HG02970 (cell line): ENCODE data around the gene KIAA0930.

Experiments
- ATAC-seq: cut with Tn5 transposase; IDR thresholded peaks from one replicate; pipeline ENCODE4 v1.9.1; 2021; ENCODE audit warnings: mild to moderate bottlenecking, moderate library complexity, moderate number of reproducible peaks; ENCODE audit not compliant: unreplicated experiment, low FRiP score

The KIAA0930 gene

GRCh38 chr22:45223304-45224117 is 17.2 kb downstream of the KIAA0930 start:
- ATAC-seq, result no peak

- ATAC-seq, result no peak
These were observed 19.5 kb downstream of the KIAA0930 start for GRCh38 chr22:45221201-45221600.

GRCh38 chr22:45218976-45219375 is 21.7 kb downstream of the KIAA0930 start:
- no peak for ATAC-seq

- no peak for ATAC-seq
These were observed 22.9 kb downstream of the KIAA0930 start for GRCh38 chr22:45217806-45218205.

GRCh38 chr22:45217345-45217744 is 23.3 kb downstream of the KIAA0930 start:
- ATAC-seq, result no peak

- ATAC-seq, result no peak
These were observed 24.3 kb downstream of the KIAA0930 start for GRCh38 chr22:45216133-45217003.

- no peak for ATAC-seq
These were observed 27.5 kb downstream of the KIAA0930 start for GRCh38 chr22:45212992-45213751.

GRCh38 chr22:45212306-45212709 is 28.4 kb downstream of the KIAA0930 start:
- no peak for ATAC-seq

GRCh38 chr22:45211848-45212247 is 28.8 kb downstream of the KIAA0930 start:
- no peak for ATAC-seq

GRCh38 chr22:45211435-45211834 is 29.3 kb downstream of the KIAA0930 start:
- ATAC-seq, result no peak

- ATAC-seq, result no peak
These were observed 29.7 kb downstream of the KIAA0930 start for GRCh38 chr22:45210991-45211390.

GRCh38 chr22:45210577-45210976 is 30.1 kb downstream of the KIAA0930 start:
- no peak for ATAC-seq

GRCh38 chr22:45210174-45210573 is 30.5 kb downstream of the KIAA0930 start:
- ATAC-seq, result no peak

- ATAC-seq, result no peak
These were observed 31.5 kb downstream of the KIAA0930 start for GRCh38 chr22:45208993-45209838.

GRCh38 chr22:45208696-45208992 is 32.0 kb downstream of the KIAA0930 start:
- no peak for ATAC-seq

GRCh38 chr22:45207981-45208664 is 32.6 kb downstream of the KIAA0930 start:
- no peak for ATAC-seq

- ATAC-seq, result no peak
These were observed 33.2 kb downstream of the KIAA0930 start for GRCh38 chr22:45207533-45207932.

- ATAC-seq, result no peak
These were observed 34.5 kb downstream of the KIAA0930 start for GRCh38 chr22:45206233-45206632.

- no peak for ATAC-seq
These were observed 35.3 kb downstream of the KIAA0930 start for GRCh38 chr22:45205276-45205925.
